ENCODE results near the gene MLPH.
"Not testable (repeated sequence)": the region's sequence is repeated elsewhere in the genome, so short reads cannot be mapped to it uniquely, and the experiment has no call there.

MLPH gene

GRCh38 chr2:237592425-237592980, 105.5 kb downstream of the MLPH start:
- no peak for TF ChIP-seq JUND (IDR thresholded peaks at IDR 0.05; ENCODE audit: low read depth)
- in situ Hi-C loops (cut with HindIII; ENCODE audit: low pct_unique_long_range_greater_than_20kb, low sequenced_read_pairs): no loop called here
- DNase-seq (ENCODE audit: low read depth in 1 of 2, low spot score in 1 of 2): no peak

DNA sequence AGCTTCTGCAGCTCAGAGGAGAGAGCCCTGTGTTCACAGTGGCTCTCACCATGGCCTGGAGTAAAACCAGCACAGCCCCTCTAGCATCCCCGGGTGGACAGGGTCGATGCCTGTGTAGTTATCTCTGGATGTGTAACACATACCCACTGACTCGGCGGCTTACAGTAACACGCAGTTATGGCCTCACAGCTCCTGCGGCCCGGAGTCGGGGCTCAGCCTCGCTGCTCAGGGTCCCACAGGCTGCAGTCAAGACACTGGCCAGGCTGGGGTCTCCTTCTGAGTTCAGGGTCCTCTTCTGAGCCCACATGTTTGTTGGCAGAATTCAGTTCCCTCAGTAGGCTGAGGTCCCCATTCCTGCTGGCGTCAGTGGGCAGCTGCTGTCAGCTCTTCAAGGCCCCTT, 106.0 kb downstream of the MLPH start:
- in situ Hi-C loops (cut with HindIII; ENCODE audit: low pct_unique_long_range_greater_than_20kb, low sequenced_read_pairs): no loop called here
- DNase-seq (ENCODE audit: low read depth in 1 of 2, low spot score in 1 of 2): no peak
- no peak for TF ChIP-seq JUND (IDR thresholded peaks at IDR 0.05; ENCODE audit: low read depth)

- in situ Hi-C loops (cut with HindIII; ENCODE audit: low pct_unique_long_range_greater_than_20kb, low sequenced_read_pairs): no loop called here
- no peak for TF ChIP-seq JUND (IDR thresholded peaks at IDR 0.05; ENCODE audit: low read depth)
- no peak for DNase-seq (ENCODE audit: low read depth in 1 of 2, low spot score in 1 of 2)
These were observed 106.7 kb downstream of the MLPH start for GRCh38 chr2:237593596-237594320.

- TF ChIP-seq JUND (IDR thresholded peaks at IDR 0.05; ENCODE audit: low read depth): no peak
- in situ Hi-C loops (cut with HindIII; ENCODE audit: low pct_unique_long_range_greater_than_20kb, low sequenced_read_pairs): no loop called here
- DNase-seq (ENCODE audit: low read depth in 1 of 2, low spot score in 1 of 2): peak in 1 of 2 experiments; percentile 44
These were observed 107.4 kb downstream of the MLPH start for GRCh38 chr2:237594514-237594871.

GRCh38 chr2:237595829-237596519, 108.9 kb downstream of the MLPH start:
- DNase-seq (ENCODE audit: low read depth in 1 of 2, low spot score in 1 of 2); in situ Hi-C loops (cut with HindIII; ENCODE audit: low pct_unique_long_range_greater_than_20kb, low sequenced_read_pairs): not testable (repeated sequence)

- no peak for DNase-seq (ENCODE audit: low read depth in 1 of 2, low spot score in 1 of 2)
- in situ Hi-C loops (cut with HindIII; ENCODE audit: low pct_unique_long_range_greater_than_20kb, low sequenced_read_pairs): no loop called here
These were observed 109.6 kb downstream of the MLPH start for GRCh38 chr2:237596520-237597195.

GRCh38 chr2:237597196-237598145, 110.4 kb downstream of the MLPH start:
- TF ChIP-seq JUND (IDR thresholded peaks at IDR 0.05; ENCODE audit: low read depth): no peak
- in situ Hi-C loops (cut with HindIII; ENCODE audit: low pct_unique_long_range_greater_than_20kb, low sequenced_read_pairs): no loop called here
- DNase-seq (ENCODE audit: low read depth in 1 of 2, low spot score in 1 of 2): no peak

More at GRCh38 chr2:237596520-237597195, 109.6 kb downstream of the MLPH start:
- no peak for TF ChIP-seq JUND (IDR thresholded peaks at IDR 0.05; ENCODE audit: low read depth)

GRCh38 chr2:237598468-237599208, 111.6 kb downstream of the MLPH start:
- DNase-seq (ENCODE audit: low read depth in 1 of 2, low spot score in 1 of 2): no peak
- no peak for TF ChIP-seq JUND (IDR thresholded peaks at IDR 0.05; ENCODE audit: low read depth)
- in situ Hi-C loops (cut with HindIII; ENCODE audit: low pct_unique_long_range_greater_than_20kb, low sequenced_read_pairs): no loop called here

DNA sequence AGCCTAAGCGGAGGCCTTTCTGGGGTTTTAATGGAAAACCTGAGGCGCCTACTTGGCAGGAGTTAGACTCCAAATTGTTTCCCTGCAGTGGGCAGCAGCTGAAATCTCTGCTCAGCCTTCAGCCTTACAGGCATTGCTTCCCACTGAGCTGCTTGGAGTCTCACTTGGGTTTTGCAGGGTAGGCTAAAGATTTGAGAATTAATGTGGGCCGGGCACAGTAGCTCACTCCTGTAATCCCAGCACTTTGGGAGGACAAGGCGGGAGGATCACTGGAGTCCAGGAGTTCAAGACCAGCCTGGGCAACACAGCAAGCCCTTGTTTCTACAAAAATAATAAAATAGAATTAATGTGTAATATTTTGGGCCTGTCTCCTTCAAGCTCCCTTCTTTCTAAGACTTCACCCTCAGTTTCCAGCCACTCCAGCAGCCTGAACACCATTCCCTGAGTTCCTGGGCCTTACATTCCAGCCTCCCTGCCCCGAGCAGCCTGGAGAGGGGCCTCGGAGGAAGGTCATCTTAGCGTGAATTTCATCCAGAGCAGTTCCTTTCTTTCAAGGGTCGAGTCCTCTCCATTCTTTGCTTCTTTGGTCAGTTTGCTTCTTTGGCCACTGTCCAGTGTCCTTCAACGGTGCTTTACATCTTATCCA, 112.5 kb downstream of the MLPH start:
- no peak for DNase-seq (ENCODE audit: low read depth in 1 of 2, low spot score in 1 of 2)
- no peak for TF ChIP-seq JUND (IDR thresholded peaks at IDR 0.05; ENCODE audit: low read depth)
- in situ Hi-C loops (cut with HindIII; ENCODE audit: low pct_unique_long_range_greater_than_20kb, low sequenced_read_pairs): no loop called here

DNA sequence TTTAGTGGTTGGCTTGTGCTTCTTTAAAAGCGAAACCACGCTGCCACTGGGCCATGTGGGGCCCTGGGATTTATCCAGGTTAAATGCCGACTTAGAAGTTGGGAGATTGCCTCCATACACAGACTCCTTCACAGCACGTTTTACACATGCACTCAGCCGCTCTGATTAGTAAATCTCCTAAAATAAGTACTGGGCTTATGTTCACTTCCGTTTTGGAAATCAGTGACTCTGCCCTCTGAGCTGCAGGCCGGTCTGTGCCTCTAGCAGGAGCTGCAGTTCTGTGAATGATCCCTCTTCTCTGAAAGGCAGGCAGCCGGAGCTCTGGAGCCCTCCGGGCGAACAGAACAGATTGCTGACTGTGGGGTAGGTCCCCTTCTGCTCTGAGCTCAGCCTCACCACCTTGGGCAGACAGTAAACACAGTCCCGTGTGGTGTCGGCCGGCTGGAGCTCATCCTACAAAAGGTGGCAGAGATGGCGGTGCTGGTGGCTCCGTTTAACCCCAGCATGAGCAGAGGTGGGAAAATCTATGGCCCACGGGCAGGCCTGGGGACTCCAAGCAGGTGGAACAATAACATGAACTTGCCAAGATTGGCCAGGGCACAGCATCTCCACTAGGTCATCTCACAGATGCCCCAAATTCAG, 113.3 kb downstream of the MLPH start:
- no peak for TF ChIP-seq JUND (IDR thresholded peaks at IDR 0.05; ENCODE audit: low read depth)
- in situ Hi-C loops (cut with HindIII; ENCODE audit: low pct_unique_long_range_greater_than_20kb, low sequenced_read_pairs): no loop called here
- DNase-seq (ENCODE audit: low read depth in 1 of 2, low spot score in 1 of 2): no peak
